Stimulated activated CD4-positive, alpha-beta T cell treated with anti-CD3 and anti-CD28 coated beads, Interleukin-15, amount 100 ng/mL, for 24 hours (primary cell): ENCODE measurements around the gene TLE3.

Source experiments
- DNase-seq: peaks from one replicate; pipeline ENCODE4 v3.0.0-alpha.2; 2020

Gene TLE3

GRCh38 chr15:70061696-70062270 lies 35.9 kb downstream of the TLE3 start:
- DNase-seq = no peak

- DNase-seq = no peak
Observed at GRCh38 chr15:70060993-70061305, 36.8 kb downstream of the TLE3 start.

GRCh38 chr15:70060214-70060992 lies 37.3 kb downstream of the TLE3 start:
- no peak for DNase-seq

DNA sequence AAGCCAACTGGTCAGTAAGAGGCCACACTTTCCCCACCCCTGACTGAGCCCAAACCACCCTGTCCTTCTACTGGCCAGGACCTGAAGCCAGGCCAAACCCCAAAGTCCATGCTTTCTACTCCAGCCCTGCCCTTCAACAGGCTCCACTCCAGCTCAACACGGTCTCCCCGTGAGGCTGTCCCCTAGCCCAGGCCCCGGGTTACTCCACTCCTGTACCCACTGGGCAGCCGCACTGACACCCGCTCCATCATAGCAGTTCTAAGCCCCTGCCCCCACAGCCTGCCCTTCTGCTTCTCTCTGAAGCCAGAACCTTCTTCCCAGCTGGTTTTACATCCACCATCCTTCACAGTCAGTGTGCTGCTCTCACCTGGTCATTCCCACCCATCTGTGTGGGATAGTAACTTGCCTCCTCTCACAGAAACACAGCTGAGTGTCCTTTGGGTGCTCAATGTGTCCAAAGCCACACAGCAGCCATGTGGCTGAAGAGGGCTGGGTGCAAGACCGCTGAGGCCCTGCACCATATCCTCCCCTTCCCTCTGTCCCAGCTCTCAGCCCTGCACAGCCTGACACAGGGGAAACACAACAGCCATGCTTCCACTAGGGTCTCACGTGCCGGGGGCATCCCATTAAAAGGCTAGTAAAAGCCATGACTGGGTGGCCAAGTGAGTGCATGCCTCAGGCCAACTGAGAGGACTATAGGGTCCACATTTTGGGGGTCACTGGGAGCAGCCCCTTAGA lies 38.1 kb downstream of the TLE3 start:
- DNase-seq = no peak

DNA sequence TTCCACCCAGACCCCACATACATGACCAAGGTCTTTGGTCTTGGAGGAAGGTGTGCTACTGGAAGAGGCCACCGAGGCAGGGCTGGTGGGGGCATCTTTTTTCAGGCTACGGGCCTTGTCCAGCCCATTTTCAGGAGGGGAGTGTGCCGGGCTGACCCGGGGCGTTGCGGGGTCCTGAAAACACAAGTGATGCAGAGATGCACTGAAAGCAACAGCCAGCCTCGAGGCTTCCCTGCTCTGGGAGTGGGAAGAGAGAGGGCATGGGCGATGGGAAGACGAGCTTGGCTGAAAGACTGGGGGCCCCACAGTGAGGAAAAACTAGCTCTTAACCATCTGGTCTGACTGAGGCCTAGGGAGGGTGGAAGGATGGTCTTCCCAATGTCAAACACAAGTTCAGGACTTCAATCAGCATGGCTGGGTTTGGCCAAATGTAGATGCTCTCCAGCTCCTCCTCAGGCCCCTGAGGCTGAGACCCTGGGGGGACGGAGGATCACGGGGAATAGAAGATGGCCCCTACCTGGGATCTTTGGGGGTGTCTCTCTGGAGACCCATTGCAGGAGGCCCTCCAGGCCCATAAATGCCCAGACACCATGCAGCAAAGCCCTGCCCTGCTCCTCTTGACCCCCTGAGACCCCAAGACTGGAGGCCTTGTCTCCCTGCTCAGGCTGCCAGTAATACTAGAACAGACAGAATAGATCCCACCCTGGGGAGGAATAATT lies 38.9 kb downstream of the TLE3 start:
- no peak for DNase-seq

- no peak for DNase-seq
Observed at GRCh38 chr15:70057931-70058641, 39.6 kb downstream of the TLE3 start.

GRCh38 chr15:70056091-70056680 lies 41.5 kb downstream of the TLE3 start:
- DNase-seq = no peak

- no peak for DNase-seq
Observed at GRCh38 chr15:70055601-70056051, 42.1 kb downstream of the TLE3 start.

DNA sequence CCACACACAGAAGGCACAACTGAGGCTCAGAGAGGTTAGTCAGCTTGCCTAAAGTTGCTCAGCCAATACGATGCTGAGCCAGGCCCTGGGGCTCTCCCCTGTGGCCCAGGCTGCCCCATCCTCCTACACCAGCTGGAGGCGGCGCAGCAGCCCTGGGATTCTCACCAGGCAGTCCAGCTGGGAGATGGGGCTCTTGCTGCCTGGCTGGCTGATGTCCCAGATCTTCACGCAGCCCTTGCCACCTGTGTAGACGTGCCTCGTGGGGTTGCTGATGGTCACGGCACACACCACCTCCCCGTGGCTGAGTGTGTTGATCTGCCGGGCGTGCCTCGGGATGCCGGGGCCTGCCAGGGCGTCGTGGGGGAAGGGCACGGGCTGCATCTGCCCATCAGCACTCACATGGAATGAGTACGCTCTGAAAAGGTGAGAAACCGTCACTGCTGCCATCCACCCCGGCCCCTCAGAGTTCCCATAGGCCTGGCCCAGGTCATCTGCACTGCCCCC lies 42.8 kb downstream of the TLE3 start:
- no peak for DNase-seq

- DNase-seq = no peak
Observed at GRCh38 chr15:70054366-70054765, 43.4 kb downstream of the TLE3 start.

GRCh38 chr15:70053716-70054229 lies 43.9 kb downstream of the TLE3 start:
- DNase-seq = no peak

DNA sequence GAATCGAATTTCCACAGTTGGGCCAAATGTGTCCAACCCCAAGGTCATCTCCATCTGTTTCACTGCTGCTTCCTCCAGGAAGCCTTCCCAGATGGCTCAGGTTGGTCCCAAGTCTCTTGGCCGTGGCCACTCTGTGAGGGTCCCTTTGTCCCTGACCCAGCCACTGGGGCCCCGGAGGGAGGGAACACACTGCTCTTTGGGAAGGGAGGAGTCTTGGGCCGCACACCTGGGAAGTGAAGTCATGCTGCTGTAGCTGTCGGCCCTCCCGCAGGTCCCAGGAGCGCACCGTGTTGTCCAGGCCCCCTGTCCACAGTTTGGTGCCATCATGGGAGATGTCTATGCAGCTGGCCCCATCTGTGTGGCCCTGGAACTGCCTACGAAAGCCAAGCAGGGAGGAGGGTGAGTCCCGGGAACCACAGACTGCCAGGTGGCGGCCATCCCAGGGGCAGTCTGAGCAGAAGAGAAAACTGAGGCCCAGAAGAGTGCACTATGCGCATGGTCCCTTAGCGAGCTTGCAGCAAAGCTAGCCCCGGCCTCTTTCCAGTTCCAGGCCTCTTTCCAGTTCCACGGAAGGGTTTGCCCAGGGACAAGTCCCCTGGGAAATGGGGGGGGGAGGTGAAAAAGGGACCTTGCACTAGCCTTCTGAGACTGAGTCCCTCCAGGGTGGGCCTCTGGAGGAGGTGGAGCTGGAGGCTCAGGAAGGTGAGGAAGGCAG lies 44.6 kb downstream of the TLE3 start:
- DNase-seq = no peak

GRCh38 chr15:70051948-70052633 lies 45.6 kb downstream of the TLE3 start:
- no peak for DNase-seq

DNA sequence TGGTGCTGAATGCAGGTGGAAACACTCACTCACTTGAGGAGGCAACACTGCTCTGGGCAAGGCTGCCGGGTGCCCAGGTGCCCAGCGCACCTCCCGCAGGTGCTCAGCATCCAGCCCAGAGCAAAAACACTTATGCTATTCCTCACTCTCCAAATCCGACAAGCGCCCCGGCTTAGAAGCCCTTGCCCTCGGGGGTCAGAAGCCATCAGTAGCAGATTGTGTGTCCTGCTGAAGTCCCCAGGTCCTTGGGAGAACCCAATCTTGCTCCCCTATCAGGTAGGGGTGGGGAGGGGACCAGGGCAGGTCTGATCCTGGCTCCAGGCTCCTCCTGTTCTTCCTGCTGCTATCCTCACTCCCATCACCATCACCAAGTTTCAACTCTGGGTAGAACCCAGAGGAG lies 46.7 kb downstream of the TLE3 start:
- DNase-seq = no peak

DNA sequence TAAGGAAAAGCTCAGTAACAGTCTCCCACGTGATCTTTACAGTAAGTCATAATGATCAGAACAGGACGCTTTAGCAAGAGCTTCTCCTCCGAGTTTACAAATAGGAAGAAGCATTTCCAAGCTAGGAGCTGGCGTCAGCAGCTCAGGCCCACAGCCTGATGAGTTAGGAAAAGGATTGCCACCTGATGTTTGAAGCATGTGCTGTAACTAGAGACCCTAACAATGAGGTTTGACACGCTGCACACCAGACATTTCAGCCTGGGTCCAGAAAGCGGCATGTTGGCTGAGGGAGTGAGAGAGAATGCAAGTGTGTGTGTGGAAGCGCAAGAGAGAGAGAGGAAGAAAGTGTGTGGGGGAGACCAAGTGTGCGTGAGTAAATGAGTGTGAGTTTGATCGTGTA lies 47.3 kb downstream of the TLE3 start:
- no peak for DNase-seq

- DNase-seq = no peak
Observed at GRCh38 chr15:70049701-70050301, 47.9 kb downstream of the TLE3 start.

- DNase-seq = no peak
Observed at GRCh38 chr15:70048578-70049514, 48.9 kb downstream of the TLE3 start.

DNA sequence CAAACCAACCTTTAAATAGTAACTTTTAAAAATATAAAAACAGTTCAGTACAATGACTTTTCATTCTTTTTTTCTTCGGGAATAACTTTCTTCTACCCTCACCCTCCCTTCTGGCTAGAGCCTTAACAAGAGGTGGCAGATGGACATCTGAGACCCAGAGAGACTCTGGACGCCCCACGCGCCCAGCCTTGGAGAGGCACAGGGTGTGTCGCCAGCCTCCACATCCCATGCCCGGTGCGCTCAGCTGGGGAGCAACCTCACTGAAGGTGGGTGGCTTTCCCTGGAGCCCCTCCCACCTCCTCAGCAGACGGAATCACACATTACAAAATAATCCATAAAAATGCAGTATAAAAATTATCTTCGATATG lies 49.5 kb downstream of the TLE3 start:
- DNase-seq = no peak
